Measurements from ENCODE around the gene TPCN1. TPM values are rescaled to one million over a fixed set of nuclear protein-coding genes. Genes with fewer than 3 reads are reported as not detected.

TPCN1 gene
- polyA plus RNA-seq, 3 donors: 22.8 to 26.3 (median 25.5) TPM

DNA sequence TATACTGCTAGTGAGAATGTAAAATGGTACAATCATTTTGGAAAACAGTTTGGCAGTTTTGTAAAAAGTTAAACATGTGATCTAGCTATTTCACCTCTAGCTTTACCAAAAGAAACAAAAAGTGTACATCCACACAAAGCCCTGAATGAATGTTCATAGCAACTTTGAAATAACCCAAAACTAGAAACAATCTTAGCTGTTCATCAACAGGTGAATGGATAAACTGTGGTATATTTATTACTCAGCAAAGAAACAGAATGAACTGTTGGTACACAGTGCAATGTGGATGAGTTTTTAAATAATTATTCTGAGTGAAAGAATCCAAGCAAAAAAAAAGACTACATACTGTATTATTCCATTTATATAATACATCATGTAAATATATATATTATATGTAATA, 36.3 kb downstream of the TPCN1 start:
- DNase-seq (ENCODE audit: low read depth in 3 of 3, low spot score in 2 of 3): no peak

DNA sequence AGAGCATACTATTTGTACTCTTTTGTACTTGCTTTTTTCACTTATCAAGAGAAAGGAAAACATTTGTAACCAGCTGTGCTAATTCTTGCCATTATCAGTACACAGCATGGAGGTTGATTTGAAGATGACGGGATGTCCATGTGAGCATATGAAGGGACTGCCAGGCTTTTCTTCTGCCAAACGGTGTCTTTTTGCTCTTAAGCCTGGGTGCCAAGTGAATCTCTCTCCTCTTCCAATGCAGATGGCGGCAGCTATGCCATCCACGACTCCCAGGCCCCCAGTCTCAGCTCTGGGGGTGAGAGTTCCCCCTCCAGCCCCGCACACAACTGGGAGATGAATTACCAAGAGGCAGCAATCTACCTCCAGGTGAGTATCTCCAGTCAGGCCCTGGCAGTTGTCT, 38.9 kb downstream of the TPCN1 start:
- no peak for DNase-seq (ENCODE audit: low read depth in 3 of 3, low spot score in 2 of 3)

DNA sequence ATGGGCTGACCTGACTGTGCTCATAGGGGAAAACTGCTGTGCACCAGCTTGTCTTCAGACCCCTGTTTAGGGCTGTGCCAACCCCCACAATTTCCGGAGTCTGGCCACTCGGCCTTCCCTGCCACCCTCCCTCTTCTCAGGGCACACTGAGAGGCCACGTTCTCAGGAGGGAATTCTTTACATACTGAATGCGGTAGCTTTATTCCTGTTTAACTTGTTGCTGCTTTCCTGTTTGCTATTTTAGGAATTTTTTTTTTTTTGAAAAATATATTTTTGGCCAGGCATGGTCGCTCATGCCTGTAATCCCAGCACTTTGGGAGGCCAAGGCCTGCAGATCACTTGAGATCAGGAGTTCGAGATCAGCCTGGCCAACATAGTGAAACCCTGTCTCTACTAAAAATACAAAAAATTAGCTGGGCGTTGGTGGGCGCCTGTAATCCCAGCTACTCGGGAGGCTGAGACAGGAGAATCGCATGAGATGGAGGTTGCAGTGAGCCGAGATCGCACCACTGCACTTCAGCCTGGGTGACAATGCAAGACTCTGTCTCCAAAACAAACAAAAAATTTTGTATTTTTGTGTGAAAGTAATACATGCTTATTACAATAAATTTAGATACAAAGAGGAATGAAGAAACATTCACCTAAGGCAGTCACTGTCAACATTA, 39.5 kb downstream of the TPCN1 start:
- DNase-seq (ENCODE audit: low read depth in 3 of 3, low spot score in 2 of 3): no peak

DNA sequence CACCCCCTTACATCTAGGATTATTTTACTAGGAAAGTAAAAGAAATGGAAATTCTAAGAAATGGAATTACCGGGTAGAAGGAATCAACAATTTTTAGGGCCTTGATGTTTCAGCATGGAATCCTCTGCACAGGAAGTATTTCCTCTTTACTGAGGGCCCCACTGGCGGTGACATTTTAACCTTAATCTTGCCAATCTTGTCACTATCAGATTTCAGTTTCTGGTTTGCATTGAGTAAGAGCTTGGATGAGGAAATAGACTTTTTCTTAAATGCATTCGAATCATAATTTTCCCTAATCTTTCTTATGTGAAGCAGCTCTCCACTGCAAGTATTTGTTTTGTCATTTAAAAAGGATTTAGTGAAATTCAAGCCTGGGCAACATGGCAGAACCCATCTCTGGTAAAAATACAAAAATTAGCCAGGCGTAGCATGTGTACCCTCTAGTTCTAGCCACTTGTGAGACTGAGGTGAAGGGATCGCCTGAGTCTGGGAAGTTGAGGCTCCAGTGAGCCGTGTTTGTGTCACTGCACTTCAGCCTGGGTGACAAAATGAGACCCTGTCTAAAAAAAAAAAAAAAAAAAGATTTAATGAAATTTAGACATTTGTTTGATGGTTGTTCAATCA, 40.7 kb downstream of the TPCN1 start:
- no peak for DNase-seq (ENCODE audit: low read depth in 3 of 3, low spot score in 2 of 3)

DNA sequence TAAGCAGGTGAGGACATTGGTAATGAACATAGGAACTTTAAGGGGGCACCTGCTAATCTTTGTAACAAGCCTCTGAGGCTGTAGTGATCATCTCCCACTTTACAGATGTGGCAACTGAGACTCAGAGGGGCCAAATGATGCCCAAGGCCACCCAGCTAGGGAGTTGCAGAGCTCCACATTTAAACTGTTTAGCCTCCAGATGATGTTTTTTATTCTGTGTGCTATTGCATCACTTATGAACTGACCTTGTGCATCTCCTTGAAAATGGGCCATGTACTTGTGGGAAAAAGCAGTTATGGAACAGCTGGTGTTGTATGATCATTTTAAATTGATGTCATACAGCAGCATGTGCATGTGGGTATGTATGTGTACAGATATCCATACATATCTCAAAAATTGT, 41.4 kb downstream of the TPCN1 start:
- DNase-seq (ENCODE audit: low read depth in 3 of 3, low spot score in 2 of 3): no peak

DNA sequence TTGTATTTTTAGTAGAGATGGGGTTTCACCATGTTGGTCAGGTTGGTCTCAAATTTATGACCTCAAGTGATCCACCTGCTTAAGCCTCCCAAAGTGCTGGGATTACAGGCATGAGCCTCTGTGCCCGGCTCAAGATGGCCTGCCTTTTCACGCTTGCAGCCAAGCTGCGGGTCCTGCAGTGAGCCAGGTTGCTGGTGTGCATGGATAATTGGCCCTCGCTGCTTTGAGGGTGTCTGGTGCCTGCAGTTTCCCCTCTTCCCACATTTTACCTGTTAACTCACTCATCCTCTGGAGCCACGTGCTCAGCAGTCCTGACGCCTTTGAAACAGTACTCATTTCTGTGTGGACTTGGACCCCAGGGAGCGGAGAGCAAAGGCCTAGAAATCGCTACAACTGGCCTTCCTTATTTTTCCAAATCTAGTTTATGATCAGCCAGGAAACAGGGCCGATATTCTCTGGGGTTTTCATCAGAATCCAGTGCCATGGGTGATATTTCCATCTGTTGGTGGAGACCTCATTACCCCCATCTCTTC, 42.2 kb downstream of the TPCN1 start:
- no peak for DNase-seq (ENCODE audit: low read depth in 3 of 3, low spot score in 2 of 3)

DNA sequence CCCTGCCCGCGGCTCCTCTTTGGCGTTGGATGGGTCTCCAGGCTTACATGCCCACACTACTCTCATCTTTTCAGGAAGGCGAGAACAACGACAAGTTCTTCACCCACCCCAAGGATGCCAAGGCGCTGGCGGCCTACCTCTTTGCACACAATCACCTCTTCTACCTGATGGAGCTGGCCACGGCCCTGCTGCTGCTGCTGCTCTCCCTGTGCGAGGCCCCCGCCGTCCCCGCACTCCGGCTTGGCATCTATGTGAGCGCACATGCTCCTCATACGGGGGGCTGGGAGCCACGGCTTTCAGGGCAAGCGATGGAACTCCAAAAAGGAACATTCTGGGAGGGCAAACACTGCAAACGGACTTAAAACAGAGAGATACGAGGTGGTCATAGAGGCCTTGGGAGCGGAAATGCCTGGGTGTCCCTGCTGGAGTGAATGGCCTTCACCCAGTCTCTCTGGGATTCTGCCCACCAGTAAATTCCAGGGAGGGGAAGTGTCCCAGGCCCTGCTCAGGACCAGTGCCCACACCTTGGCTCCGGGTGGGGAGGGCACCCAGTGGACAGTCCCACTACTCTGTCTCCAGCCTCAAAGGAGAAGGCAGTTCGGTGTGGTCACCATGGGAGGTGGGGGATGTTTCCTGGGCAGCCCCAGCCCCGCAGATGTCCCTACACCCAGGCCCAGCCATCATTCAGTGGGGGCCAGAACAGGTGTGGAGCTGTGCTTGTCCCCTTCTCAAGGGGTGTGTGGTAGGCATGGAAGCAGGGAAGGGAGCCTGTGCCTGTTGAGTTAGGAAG, 45.0 kb downstream of the TPCN1 start:
- no peak for DNase-seq (ENCODE audit: low read depth in 3 of 3, low spot score in 2 of 3)

DNA sequence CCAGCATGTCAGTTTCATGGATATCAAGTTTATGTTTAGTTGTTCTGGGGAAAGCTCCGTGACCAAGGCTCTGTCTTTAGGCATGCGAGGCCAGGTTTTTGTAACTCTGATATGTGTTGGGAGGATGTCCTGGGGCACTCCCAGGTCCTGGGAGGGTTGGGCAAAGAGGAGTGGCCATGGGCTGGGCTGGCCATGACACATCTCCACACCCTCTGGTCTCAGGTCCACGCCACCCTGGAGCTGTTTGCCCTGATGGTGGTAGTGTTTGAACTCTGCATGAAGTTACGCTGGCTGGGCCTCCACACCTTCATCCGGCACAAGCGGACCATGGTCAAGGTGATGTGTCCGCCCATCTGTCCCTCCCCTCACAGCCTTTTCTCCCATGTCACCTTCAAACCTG, 46.4 kb downstream of the TPCN1 start:
- DNase-seq (ENCODE audit: low read depth in 3 of 3, low spot score in 2 of 3): no peak

DNA sequence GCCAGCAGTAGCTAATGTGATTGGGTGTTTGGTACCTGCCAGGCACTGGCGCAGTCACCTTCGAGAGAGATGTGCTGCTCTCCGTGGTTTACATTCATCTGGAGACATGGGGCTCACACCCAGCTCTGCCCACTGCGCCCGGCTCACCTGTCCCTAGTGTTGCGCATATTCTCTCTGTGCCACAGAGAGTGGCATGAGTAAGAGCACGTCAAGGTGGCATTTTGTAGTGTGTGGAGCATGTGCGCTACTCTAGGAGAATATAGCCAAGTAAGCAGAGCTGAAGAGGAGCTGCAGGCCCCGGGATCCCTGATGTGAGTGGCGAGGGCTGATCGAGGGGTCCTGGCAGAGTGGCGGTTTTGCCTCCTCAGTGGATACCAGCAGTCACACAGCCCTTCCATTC, 46.9 kb downstream of the TPCN1 start:
- DNase-seq (ENCODE audit: low read depth in 3 of 3, low spot score in 2 of 3): no peak

DNA sequence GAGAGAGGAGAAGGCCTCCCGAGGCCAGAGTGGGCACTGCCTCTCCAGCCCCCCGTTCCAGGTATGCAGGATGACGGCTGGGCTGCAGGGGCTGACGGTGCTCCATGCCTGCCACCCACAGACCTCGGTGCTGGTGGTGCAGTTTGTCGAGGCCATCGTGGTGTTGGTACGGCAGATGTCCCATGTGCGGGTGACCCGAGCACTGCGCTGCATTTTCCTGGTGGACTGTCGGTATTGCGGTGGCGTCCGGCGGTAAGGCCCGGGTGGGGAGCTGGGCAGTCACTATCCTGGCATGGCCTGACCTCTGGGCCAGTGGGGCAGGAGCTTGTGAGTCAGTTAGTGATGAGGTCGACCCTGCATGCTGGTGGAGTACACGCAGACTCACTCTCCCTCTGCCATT, 47.4 kb downstream of the TPCN1 start:
- no peak for DNase-seq (ENCODE audit: low read depth in 3 of 3, low spot score in 2 of 3)

DNA sequence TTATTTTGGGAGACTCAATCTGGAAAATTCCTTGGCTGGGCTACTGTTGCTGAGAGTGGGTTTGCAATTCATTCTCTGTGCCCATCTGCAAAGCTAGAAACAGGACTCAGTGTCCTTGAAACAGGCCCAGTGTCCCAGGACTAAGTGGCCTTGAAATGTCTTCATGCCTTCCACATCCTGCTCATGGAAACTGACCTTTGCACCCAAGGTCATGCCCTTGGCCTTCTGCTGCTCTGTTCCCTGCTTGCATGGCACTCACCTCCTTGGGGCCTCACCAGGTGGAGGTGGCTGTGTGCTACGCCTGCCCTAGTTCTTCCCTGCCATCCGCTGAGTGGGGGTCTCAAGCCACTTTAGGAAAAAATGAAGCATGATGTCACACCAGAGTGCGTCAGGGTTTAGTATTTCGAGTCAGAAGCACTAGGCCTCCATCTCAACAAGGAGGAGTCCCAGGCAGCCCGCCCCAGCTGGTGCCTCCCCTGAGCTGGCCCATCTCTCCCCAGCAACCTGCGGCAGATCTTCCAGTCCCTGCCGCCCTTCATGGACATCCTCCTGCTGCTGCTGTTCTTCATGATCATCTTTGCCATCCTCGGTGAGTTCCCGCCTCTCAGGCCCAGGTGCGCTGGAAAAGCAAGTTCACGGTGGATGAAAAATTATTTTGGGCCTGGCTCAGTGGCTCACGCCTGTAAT, 48.1 kb downstream of the TPCN1 start:
- no peak for DNase-seq (ENCODE audit: low read depth in 3 of 3, low spot score in 2 of 3)

DNA sequence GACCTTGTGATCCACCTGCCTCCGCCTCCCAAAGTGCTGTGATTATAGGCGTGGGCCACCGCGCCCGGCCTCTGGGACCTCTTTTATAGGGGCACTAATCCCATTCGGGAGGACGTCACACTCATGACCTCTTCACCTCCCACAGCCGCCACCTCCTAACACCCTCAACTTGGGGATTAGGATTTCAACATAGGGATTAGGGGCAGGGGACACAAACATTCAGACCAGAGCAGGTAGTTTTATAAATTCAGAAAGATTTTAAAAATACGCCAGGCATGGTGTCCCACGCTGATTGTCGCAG, 49.4 kb downstream of the TPCN1 start:
- DNase-seq (ENCODE audit: low read depth in 3 of 3, low spot score in 2 of 3): no peak

DNA sequence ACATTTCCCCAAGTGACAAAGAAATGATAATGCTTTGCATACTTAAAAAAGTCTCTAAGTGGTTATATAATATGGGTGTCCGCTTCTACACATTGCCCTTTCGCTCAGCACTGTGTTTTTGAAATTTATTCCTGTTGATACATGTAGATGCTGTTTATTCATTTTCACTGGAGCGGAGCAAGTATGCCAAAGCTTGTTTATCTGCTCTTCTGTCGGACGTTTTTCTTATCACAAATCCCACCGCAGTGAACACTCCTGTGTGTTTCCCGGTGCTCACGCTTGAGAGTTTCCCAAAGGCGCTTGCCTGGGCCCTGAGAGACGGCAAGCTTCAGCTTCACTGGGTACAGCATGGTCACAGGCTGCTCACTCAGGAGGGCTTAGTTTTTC, 50.2 kb downstream of the TPCN1 start:
- no peak for DNase-seq (ENCODE audit: low read depth in 3 of 3, low spot score in 2 of 3)

DNA sequence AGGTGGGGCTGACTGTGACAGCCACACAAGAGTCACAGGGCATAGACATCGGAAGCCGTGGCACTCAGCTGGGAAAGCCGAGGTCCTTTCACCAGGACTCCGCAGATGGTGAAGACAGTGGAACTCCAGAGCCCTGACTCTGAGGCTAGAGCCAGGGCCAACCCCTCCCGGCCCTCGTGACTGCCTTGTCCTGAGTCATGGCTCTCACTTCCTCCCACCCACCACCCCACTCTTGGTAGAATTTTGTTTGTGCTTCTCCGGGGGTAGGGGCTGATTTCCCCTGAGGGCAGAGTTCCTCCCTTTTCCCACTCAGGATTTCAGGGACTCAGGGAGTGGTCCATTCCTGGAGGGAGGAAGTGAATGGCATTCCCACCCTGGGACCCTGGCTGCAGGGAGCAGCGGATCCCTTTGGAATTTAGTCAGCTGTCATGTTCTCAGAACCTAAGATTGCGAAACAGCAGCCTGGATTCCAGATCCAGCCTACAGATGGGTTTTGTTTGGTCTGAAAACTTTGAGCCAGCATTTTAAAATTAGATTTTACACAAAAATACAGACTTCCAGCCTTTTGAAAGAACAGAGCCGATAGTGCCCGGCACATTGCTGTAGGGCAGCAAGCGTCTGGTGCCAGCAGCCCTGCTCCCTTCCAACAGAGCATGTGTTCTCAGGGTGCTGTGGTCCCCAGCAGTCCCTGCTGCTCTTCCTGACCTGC, 50.7 kb downstream of the TPCN1 start:
- no peak for DNase-seq (ENCODE audit: low read depth in 3 of 3, low spot score in 2 of 3)

DNA sequence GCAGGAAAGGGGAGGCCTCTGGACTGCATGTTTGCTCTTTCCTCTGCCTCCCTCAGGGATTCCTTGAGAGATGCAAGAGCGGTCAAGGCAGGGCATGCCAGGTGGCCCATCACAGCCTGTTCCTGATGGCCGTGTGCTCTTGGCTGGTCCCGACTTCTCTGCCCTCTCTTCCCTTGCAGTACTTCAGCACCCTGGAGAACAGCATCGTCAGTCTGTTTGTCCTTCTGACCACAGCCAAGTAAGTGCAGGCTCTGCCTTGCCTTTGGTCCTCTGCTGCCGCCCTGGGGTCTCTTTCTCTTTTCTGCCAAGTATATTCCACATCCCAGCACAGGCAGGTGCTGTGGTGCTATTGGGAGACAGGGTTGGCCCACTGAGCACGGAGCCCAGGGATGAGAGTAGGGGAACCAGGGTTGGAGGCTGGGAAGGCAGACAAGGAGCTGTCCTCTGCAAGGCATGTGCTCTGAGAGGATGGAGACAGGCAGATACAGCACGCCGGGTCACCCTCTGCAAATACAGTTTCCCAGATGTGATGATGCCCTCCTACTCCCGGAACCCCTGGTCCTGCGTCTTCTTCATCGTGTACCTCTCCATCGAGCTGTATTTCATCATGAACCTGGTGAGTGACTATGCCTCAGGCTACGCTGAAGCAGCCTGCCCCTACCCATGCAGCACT, 51.9 kb downstream of the TPCN1 start:
- DNase-seq (ENCODE audit: low read depth in 3 of 3, low spot score in 2 of 3): no peak

DNA sequence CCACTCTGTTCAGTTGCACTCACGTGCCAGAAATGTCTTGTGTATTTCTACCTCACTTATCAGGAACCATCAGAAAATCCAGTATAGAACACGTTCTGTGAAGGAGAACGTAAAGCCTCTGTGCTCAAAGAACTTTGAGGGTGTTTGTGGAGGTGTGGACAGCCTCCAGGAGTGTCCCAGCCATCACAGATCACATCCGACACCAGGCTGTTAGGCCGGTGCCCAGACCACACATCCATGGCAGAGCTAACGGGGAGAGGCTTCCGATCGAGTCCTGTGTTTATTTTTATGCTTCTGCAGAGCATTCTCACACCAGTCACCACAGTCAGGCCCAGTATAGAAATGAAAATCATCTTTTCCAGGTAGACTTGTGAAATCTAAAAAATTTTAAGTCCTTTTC, 53.6 kb downstream of the TPCN1 start:
- DNase-seq (ENCODE audit: low read depth in 3 of 3, low spot score in 2 of 3): no peak

DNA sequence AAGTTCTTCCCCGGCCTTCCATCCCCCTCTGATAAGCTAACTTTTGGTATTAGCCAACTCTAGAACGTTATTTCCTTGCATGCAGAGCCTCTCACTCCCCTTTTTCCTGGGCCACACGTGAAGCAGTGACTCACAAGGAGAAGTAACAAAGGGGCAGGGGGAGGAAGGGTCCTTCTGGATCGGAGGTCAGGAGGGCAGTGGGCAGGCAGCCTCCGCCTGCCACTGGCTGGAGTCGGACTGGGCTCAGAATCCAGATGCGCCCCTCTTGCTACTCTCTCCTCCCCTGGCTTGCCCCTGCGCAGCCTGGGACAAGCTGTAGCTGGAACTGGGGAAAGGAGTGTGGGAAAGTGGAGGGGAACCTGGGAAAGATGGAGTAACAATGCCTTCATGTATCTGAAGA, 55.0 kb downstream of the TPCN1 start:
- no peak for DNase-seq (ENCODE audit: low read depth in 3 of 3, low spot score in 2 of 3)

DNA sequence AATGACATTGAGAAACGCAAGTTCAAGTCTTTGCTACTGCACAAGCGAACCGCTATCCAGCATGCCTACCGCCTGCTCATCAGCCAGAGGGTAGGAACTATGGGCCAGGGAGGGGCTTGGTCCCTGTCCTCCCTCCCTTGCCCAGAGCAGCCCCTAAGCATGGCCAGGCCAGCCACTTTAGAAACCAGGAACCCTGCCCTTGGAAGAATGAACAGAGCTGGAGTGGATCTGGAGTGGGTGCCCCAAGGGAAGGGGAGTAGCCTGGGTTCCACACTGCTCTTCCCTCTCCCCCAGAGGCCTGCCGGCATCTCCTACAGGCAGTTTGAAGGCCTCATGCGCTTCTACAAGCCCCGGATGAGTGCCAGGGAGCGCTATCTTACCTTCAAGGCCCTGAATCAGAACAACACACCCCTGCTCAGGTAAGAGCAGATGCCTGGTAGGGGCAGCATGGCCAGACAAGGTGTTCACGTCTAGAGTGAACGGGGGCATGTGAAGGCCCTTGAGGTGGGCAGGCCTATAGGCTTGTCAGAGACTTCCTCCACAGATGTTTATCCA, 55.8 kb downstream of the TPCN1 start:
- DNase-seq (ENCODE audit: low read depth in 3 of 3, low spot score in 2 of 3): no peak

DNA sequence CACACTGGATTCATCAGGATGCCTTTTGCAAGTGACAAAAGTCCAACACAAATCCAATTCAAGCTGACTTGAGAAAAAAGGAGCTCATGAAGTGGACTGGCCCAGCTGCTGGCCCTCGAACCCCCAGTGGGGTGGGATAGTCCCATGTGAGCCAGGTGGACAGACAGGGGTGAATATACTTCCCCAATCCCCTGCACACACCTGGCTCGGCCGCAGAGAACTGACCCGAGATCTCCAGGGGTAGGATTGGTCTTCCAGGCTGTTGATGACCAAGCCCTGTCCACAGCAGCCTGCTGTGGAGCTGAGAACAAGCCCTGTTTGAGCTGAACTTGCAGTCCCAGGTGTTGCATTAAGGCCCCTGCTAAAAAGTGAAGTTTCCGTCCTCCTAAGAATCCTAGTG, 56.2 kb downstream of the TPCN1 start:
- DNase-seq (ENCODE audit: low read depth in 3 of 3, low spot score in 2 of 3): no peak

DNA sequence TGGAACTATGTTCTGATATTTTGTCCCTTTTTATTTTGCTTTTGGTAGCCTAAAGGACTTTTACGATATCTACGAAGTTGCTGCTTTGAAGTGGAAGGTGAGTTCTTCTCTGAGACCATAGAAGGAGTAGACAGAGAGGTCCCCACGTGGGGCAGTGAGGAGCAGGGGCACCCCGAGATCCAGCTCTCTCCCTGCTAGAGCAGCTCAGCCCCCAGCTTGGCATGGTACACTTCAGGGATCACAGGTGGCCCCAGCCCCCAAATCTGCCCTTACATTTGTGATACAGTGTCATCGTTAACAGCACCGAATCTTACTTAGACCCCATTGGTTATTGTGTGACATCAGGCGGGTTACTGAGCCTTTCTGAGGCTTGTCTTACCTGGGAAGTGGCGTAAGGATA, 56.9 kb downstream of the TPCN1 start:
- DNase-seq (ENCODE audit: low read depth in 3 of 3, low spot score in 2 of 3): no peak
